Stromal cell of bone marrow (primary cell): ENCODE measurements around the gene UBE2G1.
"Not testable (repeated sequence)": the region's sequence is repeated elsewhere in the genome, so short reads cannot be mapped to it uniquely, and the experiment has no call there.

Experiments
- DNase-seq: peaks from one replicate; pipeline ENCODE4 v3.0.0-alpha.2; 2012; ENCODE audit warnings: low read depth

The UBE2G1 gene

DNA sequence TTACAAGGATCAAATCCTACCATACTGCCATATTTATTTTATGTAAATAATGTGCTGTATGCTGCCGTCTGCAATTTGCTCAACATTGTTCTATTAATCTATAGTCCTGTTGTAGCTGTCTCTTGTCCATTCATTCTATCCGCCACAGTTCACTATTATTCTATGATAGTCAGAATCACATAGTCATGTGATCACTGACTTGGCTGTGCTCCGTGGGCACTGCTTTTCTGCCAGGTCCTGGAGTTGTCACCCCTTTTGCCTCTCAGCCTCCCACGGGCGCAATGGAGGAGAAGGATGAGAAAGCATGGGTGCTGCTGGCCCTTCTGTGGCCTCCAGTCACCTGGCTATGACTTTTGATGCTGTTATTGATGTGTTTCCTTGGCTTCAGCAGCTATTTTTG is 65.4 kb downstream of the UBE2G1 start:
- no peak for DNase-seq

DNA sequence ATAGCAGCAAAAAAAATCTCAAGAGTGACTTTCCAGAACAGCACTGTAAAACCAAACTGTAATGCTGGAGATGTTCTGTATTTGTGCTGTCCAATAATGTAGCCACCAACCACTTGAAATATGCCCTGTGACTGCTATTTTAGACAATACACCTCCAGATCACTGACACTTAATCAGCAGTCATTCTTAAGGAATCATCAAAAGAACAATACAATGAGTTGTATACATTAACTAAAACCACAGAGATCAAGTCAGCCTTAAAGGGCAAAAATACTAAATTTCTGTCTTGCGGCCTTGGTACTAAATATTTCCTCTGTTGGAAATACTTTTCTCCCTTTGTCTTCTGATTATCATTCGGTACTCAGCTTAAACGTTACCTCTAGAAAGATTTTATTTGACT is 69.1 kb downstream of the UBE2G1 start:
- no peak for DNase-seq

DNA sequence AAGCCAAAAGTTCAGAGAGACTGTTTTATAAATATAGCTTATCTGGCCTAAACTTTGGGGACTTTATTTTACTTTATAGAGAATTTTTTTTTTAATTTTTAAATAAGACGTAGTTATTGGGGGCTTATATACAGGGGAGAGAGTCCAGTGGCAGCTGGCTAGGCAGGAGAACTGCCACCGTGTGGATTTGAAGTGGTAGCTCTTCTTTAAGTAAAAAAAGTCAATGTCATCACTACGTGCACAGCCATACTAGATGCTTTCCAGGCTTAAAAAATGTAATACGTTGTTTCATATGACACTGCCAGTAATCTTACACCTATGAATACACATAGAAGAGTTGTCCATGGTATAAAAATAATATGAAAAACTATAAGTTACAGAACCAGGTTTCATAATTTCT is 70.8 kb downstream of the UBE2G1 start:
- no peak for DNase-seq

DNA sequence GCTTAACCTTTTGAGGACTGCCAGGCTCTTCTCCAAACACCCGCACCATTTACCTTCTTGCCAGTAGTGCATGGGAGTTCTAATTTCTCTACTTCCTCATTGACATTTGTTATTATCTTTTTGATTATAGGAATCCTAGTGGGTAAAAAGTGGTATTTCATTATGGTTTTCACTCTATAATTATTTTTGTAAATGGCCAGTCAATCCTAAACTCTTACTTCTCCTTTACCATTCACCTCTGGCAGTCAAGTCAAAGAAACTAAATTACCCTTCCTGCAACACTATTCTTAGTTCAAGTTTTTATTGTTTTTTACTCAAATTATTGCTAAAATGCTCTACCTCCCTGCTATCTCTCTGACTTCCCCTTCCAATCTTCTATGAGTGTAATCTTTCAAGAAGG is 72.9 kb downstream of the UBE2G1 start:
- DNase-seq: no peak

DNA sequence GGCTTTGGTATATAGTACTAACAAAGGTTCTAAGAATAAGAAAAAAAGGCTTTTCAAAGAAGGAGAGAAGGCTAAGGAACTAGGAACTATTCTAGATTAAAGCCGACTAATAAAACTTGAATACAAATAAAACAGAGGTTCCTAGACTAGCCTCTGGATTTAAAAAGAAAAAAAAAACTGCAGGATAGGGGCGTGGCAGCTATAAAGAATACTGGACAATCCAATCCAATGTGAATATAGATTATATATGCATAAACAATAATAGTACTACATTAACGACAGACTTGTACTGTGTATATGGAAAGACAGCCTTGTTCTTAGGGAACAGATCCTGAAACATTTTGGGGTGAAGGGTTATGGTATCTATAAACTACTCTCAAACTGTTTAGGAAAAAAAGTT is 78.8 kb downstream of the UBE2G1 start:
- DNase-seq: no peak

DNA sequence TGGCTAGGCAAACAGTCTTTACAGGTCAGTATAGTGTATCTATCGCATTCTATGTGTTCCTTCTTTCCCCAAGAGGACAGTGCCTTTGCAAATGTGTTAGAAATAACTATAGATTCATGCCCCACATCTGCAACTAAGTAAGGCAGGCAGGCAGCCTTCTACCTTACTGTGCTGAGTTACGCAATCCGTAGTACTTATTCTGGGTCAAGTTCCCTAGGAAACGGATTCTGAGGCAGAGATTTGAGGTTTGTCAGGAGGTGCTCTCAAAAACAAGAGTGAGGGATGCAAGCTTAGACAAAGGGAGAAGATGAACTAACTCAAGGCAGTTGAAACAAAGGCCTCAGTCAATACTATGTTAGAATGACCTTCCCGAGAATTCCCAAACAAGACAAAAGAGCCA is 90.0 kb downstream of the UBE2G1 start:
- DNase-seq: no peak

DNA sequence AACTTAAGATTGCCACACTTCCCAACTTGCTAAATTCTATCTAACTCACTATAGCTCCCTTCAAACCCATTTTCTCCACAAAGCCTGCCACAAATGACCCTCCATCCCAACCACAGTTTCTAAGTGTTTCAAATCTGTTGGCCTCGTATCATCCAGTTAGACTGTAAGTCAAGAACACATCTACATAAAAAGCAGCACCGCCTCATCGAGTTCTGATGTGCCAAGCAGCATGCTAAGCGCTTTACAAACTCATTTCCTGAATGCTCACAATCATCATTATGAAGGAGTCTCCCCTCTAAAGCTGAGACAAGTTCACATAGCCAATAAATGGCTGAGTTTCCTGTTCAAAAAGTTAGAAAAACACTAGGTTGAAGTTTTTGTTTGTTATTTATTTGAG is 93.5 kb downstream of the UBE2G1 start:
- no peak for DNase-seq

DNA sequence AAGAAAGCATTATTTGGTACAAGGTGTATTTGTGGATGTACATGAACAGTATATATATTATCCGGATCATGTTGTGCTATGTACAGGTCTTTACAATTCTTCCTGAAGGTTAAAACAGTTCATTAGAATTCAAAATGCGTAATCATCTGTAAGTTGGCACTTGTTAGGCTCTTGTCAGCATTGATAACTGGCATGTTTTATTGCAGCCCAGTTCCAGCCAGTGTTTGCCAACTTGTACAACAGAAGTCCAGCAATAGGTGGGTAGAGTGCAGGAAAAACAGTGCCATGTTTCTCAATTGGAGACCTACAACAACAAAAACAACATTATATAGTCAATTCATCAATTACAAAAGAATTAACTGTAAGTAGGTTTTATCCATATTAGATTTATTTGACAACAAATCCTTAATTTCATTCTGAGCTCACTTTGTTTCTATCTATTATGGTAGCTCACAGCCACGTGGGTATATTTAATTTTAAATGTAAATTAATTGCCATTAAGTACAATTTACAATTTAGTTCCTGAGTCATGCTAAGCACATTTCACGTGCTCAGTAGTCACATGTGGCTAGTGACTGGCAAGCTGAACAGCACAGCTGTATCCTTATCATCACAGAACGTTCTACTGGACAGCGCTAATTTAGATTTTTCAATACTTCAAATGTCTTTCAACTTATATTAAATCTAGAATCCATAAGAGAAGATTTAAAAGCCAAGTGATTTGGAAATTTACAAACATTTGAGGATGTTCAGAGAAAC is 94.1 kb downstream of the UBE2G1 start:
- no peak for DNase-seq

DNA sequence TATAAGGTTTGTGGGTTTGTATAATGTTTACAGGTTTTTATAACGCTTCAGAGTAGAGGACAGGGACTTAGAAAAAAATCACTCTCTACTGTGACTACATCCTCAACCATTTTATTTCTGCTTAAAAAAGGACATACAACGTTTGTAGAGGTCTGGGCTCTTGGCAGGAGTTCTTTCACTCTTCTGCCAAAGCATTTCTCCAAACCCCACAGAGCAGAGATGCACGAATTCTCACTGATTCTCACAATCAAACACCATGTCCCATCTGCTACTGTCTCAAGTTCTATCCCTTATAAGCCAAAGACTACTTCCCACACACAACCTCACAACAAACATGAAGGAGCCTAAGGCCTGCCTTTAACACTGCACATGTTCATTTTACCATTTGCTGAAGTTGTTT is 95.7 kb downstream of the UBE2G1 start:
- no peak for DNase-seq

DNA sequence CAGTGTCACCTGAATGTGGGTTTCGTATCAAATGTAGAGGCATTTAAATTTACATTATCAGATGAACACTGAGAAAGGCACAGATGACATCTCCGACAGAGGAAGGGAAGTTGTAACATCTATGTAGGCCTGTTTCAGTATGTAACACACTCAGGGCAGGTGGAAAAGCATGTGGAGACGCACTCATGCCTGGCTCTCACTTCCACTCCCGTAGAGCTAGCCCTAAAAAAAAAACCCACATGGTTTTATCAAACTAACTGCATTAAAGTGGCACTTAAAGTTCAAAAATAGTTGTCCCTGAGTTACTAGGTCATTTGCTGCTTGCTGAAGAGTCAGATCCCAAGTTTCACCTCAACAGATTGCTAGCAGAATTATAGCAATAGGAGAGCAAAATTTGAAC is 96.6 kb downstream of the UBE2G1 start:
- no peak for DNase-seq

DNA sequence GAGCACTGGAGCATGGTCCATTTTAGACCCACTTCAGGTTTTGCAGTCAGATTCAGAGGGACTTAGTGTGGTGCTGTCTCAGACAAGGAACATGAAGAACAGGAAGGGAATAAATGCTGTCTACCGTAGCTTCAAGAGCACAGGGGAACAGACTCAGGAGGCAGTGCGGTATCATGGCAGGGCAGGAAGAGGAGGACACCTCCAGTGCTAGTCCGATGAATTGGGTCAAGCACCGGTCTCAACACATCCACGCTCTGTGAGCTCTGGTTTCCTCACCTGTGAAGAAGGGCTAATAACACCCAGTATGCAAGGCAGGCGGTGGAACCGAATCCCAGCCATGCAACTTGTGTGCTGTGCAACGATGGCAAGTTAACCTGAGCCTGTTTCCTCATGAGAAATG is 99.1 kb downstream of the UBE2G1 start:
- no peak for DNase-seq

DNA sequence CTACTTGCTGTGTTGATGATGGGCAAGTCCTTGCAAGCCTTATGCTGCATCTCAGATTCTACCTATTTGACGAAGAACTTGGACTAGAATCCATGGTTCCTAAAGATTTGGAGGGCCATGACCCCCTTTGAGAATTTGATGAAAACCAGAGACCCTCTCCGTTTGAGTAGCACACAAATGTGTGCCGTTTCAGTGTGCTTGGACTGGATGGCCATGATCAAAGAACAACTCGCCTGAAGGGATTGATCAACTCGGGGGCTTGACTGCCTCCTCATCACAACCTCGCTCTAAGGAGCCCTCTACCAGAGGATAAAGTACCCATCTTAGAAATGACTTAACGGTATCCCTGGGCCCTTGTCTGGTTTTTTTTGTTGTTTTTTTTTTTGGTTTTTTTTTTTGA is 99.9 kb downstream of the UBE2G1 start:
- DNase-seq: no peak

DNA sequence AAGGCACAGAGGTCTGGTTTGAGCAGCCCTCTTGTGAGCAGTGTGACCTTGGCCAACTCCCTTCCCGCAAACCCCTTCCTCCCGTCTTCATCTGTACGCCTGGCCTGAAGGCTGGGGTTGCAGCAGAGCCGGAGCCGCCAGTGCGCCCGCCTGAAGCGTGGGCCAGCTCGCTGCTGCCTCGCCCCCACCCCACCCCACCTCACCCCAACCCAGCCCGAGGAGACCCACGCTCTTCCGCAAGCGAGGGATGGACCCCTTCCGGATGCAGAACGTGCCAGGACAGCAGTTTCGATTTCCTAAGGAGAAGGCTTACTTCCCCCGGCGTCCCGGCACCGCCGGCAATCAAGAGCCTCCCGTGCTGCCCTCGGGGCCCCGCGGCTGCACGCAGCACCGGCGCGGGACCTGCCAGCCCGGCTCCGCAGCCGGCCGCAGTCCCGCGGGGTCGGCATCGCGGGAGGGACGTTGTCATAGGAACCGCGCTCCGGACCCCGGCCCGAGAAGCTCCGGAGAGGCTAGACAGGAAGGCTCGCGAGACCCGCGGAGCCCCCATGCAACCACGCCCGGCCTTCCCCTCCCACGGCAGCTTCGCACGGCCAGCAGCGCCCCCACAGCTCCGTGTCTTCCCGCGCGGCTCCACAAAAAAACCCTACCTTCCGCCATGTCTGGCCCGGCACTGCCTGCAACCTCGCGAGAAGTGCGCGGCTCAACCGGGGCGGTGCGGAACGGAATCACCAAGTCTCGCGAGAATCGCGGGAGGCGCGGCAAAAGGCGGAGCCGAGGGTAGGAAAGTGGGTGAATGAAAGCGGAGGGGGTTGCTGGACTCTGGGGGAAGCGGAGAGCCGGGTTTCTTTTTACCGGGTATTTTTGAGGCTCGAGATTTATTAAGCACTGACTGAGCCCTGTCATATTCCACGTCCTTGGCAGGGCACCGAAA is 102.9 kb downstream of the UBE2G1 start, which contains the start of gene ANKFY1:
Gene ANKFY1 (minus strand): TSS at position 698 of the 934 bp plus-strand sequence. CDS start 38 bp downstream, at position 660.
- peak; percentile 88 for DNase-seq

DNA sequence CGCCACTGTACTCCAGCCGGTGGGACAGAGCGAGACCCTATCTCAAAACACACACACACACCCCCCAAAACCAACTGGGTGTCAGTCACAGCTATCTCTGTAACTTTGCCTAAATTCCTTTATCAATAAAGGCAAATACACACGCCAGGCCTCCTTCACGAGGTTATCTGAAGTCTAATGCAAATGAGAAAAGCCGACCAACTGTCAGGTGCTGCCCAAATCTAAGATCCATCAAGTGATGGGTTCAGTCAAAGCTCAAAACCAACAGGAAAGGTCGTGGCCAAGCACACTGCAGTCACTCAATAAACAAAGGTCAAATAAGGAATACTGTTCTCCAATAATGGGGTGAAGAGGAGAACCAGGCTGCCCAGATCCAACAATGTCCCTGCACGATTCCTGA is 103.8 kb downstream of the UBE2G1 start:
- no peak for DNase-seq

DNA sequence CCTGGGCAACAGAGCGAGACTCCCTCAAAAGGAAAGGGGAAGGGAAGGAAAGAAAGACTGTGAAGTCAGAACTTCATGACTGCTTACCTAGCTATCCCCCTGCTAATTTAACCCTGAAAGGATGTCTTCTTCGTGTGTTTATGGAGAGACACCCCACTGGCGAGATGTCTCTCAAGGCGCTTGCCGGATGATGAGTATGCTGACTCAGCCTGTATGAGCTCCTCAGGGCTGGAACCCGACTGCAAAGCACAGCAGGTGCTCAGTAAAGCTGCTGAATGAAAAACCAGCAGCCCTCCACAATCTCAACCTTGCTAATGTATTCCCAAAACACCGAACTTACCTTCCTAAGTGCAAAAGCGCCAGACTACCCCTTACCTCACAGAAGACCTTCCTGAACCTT is 105.0 kb downstream of the UBE2G1 start:
- no peak for DNase-seq

DNA sequence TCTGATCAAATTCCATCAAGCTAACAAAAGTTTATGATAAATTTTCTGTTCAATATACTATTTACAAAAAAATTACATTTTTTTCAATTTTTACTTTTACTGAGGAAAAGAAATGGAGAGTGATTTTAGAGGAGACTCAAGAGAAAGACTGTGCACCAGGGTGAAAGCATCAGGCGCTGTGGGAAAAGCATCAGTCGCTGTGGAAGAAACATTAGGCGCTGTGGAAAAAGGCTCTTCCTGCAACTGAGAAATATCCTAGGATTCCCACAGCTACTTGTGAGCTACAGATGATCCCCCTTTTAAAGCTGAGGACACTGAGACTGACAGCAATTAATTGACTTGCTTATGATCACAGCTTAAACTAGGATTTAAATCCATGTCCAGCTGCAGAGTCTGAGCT is 107.6 kb downstream of the UBE2G1 start:
- DNase-seq: no peak

DNA sequence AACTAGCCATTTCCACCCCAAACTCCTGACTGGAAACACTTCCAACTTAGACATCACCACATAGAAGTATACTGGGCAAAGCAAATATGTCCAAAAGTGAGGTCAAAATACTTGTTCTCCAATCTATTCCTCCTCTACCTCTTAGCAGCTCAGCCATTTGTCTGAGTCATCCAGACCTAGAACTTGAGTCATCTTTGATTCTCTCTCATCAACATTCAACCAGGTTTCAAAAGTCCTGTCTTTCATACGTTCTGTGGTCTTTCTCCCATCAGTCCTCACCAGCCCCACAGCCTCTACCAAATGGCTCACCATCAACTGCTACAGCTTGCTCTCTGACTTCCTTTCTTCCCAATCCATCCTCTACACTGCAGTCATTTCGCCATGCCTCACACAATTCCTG is 109.5 kb downstream of the UBE2G1 start:
- DNase-seq: no peak

DNA sequence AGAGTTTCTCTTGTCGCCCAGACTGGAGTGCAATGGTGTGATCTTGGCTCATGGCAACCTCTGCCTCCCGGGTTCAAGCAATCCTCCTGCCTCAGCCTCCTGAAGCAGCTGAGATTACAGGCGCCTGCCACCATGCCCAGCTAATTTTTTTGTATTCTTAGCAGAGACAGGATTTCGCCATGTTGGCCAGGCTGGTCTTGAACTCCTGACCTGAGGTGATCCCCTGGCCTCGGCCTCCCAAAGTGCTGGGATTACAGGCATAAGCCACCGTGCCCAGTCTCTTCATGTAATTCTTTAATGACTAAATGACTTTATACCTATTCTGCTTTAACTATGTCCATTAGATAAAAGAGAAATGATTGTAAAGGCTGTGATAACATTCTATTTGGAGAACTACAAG is 111.2 kb downstream of the UBE2G1 start:
- not testable (repeated sequence) for DNase-seq

DNA sequence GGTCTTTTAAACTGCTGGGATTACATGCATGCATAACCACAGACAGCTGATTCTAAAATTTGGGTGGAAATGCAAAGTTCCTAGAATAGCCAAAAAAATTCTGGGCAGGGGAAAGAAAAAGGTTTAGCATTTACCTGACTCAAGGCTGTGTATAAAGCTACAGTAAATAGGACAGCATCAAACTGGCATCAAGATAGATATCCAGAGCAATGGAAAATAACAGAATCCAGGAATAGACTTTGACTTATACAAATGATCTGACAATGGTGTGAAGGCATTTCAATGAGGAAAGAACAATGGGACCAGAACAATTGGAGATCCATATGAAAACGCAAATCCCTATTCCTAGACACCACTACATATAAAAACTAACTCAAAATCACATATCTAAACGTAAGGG is 115.6 kb downstream of the UBE2G1 start:
- no peak for DNase-seq

DNA sequence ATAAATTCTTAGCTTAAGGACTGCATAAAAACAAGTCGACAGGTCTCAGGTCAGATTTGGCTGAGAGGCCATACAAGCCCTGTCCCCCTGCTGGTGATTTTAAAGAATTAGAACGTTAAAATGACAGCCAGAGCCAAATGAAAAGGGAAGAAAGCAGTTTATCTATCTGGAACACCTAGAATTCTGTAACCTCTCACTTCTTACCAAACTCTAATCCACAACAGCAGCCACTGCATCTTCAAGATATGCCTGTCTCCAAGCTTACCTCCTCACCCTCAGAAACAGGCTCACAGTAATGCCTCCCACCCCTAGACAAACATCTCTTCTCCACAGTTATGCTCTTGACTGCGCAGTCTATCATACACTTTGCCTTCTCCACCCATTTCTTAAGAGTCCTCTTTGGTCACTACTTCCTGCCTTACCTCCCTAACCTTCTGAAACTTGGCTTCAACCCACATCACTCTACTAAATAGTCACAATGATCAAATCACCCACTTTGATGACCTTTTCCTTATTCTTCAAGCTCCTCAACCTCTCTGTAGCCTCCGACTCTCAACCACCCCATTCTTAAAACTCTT is 116.9 kb downstream of the UBE2G1 start:
- no peak for DNase-seq

DNA sequence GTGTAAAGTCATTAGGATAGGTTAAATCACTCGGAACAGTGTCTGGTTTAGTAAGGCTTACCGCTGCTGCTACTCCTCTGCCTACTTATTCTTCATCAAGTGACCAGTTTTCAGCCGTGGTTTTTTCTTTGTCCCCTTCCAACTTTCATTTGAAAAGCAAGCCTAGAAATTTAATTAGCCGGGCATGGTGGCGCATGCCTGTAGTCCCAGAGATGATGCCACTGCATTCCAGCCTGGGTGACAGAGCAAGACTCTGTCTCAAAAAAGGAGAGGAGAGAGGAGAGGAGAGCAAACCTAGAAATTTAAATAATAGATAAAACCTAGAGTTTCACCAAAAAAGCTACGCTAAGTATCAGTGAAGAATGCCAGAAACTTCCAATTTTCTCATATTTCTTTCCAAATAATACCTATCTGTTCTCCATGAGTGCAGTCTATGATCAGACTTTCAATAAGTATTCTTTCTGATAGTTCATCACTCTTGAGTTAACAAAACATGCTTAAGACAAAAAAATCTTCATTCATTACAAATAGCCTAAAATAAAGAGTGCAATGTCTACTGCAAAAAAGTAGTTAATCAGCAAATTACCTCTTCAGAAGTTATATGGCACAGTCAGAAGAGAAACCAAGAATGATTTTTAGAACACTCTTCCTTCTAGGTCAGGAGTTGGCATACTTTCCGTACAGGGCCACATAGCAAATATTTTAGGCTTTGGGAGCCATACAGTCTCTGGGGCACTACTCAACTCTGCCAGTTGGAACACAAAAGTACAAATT is 117.8 kb downstream of the UBE2G1 start:
- no peak for DNase-seq

DNA sequence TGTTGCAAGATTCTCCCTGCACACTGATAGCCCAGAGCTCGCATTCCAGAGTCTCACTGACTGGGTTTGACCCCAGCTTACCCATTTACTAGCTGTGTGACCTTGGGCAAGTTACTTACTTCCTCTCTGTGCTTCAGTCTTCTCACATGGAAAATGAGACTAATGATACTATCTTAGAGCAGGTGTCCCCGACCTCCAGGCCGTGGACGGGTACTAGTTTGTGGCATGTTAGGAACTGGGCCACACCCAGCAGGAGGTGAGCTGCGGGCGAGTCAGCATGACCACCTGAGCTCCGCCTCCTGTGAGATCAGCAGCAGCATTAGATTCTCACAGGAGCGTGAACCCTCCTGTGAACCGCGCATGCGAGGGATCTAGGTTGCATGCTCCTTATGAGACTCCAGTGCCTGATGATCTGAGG is 118.5 kb downstream of the UBE2G1 start:
- no peak for DNase-seq
